HG02840 (cell line): Measurements from ENCODE around the gene LIN9.

Source experiments
- ATAC-seq: cut with Tn5 transposase; IDR thresholded peaks from one replicate; pipeline ENCODE4 v1.9.1; 2021; ENCODE audit warnings: mild to moderate bottlenecking, moderate library complexity, moderate number of reproducible peaks; ENCODE audit not compliant: unreplicated experiment, low FRiP score

Gene LIN9

GRCh38 chr1:226185141-226186036 lies 123.6 kb downstream of the LIN9 start:
- ATAC-seq: no peak

GRCh38 chr1:226181996-226182714 lies 126.8 kb downstream of the LIN9 start:
- ATAC-seq: no peak
